NCI-H1694 treated with DMSO at 0.1 percent for 48 hours (cell line): ENCODE results near the gene MMAB.
"Not testable (repeated sequence)": the region's sequence is repeated elsewhere in the genome, so short reads cannot be mapped to it uniquely, and the experiment has no call there.

Source experiments
- DNase-seq: peaks from one replicate; lab custom pipeline; 2025; lab: John Stamatoyannopoulos, UW

Gene MMAB

GRCh38 chr12:109602132-109602531 lies 28.8 kb upstream of the MMAB start:
- not testable (repeated sequence) for DNase-seq

- no peak for DNase-seq
Measured at GRCh38 chr12:109601557-109601956, 28.3 kb upstream of the MMAB start.

- no peak for DNase-seq
Measured at GRCh38 chr12:109600995-109601394, 27.7 kb upstream of the MMAB start.

- DNase-seq, result peak; percentile 18
Measured at GRCh38 chr12:109600481-109600880, 27.2 kb upstream of the MMAB start.

GRCh38 chr12:109599087-109599486 lies 25.8 kb upstream of the MMAB start:
- DNase-seq, result no peak

DNA sequence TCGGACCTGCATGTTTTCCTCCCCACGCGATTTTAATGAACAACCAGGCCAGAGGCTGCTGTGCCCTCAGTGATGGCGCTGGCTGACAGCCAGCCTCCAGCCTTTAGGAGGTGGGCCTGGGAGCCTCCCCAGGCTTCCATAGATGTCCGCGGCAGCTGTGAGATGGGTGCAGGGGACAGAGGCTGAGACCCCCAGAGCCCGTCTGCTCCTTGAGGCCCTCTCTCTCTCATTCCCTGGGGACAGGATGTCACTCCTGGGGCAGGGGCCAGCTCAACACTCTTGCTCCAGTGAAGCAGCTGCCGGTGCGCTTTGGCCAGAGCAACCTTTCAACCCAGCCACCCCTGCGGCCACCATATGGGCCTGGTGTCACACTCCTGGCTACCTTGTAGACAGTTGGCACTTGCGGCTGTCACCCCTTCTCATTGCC lies 25.1 kb upstream of the MMAB start:
- no peak for DNase-seq

GRCh38 chr12:109597795-109598427 lies 24.6 kb upstream of the MMAB start:
- peak; percentile 71 for DNase-seq

- no peak for DNase-seq
Measured at GRCh38 chr12:109597414-109597794, 24.1 kb upstream of the MMAB start.

- no peak for DNase-seq
Measured at GRCh38 chr12:109596418-109597244, 23.3 kb upstream of the MMAB start.

- no peak for DNase-seq
Measured at GRCh38 chr12:109595321-109595902, 22.1 kb upstream of the MMAB start.

DNA sequence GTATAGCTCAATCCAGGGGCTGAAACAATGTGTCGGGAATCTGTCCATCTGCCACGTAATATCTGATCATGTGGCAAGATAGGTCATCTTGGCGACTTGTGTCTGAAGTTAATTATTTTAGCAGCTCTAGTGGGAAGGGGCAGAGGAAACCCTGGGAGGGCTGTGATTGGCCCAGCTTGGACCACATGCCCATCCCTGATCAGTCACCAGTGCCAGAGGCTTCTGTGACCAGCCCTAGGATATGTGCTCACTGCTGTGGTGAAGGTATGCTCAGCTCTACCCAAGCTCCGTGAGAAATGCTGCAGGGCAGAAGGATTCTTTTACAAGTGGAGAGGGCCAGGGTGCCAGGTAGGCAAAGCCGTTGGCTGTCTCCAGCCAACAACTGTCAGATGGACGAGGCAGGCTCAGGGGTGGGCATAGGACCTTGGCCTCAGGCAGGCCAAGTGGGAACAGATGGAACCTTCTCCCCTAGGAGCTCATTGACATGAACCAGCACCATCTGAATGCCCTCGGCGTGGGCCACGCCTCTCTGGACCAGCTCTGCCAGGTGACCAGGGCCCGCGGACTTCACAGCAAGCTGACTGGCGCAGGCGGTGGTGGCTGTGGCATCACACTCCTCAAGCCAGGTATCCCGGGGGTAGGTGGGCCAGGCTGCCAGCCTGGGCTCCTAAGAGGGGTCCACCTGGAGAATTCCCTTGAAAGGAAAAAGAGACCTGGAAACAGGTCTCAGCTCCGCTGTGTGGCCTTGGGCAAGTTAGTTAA lies 21.4 kb upstream of the MMAB start:
- no peak for DNase-seq

DNA sequence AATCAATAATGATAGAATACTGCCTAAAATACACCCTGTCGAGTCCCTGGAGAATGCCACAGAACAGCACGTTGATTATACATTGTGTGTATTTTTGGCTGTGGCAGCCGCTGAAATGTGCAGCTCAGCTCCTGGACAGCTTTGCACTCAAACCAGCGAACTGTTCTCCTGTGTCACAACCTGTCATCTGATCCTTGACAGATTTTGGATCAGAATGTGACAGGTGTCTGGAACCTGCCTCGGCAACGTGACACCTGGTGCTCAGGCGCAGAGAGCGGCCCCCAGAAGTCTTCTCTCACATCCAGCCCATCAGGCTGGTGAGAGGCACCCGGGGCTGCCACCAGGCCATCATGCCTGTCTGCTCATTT lies 19.6 kb upstream of the MMAB start:
- DNase-seq, result peak; percentile 22

DNA sequence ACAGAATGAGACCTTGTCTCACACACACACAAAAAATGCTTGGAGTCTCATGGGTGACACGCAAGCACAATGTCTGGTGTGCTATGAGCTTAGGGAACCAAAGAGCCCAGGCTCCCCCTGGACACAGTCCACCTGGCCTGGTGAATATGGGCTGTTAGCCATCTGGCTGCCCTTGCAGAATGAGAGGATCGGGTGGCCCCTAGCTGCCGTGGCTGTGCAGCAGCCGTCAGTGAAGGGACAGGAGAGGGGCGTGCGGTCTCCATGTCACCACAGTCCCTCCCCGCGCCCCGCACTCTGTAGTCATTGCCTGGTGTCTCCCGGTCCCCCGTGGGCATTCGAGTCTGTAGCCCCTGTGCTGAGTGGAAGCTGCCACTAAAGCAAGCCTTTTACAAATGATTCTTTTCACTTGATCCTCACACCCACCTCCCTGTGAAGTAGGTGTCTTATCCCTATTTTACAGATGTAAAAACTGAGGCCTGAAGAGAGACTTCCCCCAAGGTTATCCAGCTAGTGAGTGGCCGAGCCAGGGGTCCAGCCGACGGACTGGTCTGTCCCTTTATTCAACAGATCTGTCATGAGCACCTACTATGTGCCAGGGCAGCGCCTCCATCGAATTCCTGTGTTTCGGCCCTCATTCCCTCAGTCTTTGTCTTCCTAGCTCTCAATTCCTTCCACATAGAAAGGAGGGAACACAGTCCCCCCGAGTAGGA lies 19.0 kb upstream of the MMAB start:
- DNase-seq, result no peak

GRCh38 chr12:109591041-109591440 lies 17.7 kb upstream of the MMAB start:
- DNase-seq, result no peak

DNA sequence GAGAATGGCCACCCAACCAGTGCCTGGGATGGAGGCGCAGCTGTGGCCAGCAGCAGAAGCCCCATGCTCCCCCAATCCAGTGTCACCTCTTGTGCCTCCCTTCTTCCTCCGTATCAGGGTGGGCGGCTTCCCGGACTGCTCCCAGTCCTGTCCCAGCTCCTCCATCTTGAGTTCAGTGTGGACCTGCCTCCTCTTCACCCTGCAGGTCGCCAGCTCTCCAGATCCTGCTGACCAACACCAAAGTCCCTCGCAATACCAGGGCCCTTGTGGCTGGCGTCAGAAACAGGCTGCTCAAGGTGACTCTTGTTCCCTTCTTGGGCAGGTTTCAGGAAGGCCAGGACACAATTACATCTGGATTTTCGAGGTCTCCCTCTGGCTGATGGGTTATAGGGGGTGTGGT lies 17.3 kb upstream of the MMAB start:
- DNase-seq, result no peak

DNA sequence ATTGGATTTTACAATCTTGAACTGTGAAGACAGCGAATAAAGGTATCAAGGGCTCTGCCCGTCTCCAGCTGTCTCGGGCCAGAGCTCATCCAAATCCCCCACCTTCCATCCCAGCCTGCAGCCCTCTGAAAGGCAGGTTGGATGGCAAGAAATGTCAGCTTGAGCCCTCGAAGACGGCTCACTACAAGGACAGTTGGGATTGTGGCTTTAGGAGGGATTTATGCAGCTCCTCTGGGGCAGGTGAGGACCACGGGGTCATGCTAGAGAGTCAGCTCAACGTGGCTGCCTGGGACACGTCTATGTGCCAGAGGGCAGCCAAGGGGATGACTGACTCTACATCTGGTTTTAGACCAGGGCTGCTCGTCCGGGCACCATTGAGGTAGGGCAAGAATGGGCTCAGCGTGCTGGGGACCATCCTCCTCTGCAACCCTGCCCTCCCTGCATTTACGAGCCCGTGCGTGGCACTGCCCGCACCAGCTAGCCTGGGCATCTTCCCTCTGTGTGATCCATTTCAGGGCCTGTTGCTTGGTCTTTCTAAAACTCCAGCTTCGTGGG lies 16.5 kb upstream of the MMAB start:
- no peak for DNase-seq

DNA sequence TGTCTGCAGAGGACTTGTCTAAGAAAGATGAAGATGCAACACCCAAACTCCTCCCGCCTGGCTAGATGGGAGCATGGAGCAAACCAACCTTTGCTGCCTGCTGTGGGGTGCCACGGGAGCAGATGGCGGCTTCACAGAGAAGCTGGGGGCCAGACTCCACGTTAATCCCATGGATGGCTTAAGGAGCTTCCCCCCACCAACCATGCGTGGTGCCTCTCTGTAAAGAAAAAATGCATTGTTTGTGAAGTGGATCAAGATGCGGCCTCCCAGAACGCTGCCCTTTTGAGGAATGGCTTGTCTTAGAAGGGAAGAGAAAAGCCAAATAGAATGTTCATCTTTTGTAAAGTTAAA lies 15.9 kb upstream of the MMAB start:
- no peak for DNase-seq

- DNase-seq, result no peak
Measured at GRCh38 chr12:109588461-109589239, 15.3 kb upstream of the MMAB start.

DNA sequence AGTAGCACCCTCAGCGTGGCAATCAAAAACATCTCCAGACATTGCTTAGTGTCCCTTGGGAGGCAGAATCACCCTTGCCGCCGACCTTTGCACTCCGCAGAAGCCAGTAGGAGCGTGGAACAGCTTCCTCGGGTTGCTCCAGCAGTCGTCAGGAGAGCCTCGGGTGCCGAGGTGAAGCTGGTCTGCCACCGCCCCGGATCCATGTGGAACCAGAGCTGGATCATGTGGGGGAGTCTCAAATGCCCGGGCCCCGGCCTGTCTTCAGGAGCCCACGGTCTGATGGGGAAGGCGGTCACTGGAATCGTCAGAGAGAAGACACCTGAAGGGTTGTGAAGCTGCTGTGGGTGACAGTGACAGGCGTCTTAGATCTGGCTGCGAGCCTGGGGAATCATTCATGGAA lies 14.6 kb upstream of the MMAB start:
- DNase-seq, result no peak

DNA sequence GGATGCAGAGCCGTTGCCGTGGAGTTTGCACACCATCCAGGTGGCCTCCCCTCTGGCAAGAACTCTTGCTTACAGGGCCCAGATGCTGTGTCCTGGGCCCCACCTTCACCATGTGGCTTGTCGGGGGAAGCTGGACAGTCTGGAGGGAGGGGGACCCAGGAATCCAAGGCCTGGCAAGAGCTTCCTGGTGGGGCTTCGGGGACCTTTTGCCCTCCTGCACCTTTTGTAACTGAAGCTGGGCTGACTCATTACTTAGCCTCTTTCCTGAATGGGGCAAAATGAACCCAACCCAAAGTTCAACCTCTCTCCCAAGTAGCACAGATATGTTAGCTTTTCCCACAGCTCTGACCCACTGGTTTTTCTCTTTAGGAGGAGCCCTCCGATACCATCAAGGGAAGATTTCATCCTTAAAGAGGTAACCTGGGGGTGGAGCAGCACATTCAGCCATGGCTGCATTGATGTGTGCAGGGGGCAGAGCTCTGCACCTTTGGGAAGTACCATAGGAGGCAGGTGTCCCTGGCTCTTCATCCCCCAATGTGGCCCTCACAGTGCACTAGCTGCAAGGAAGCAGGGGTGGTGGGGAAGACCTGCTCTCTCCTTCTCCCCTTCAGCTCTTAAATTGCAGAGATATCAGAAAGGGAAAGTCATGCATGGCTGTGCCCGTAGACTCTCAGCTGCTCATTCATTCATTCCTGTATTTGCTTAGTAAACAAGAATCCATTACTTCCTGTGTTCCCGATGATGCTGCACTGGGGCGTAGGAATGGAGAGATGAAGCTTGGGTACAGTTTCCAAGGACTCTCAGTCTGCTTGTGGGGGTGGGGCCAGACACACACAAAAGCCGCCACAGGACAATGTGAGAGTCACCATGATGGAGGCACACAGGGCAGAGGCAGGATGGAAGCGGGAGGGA lies 13.3 kb upstream of the MMAB start:
- no peak for DNase-seq
